HG02970 (cell line): Measurements from ENCODE around the gene ERN1.

Source experiments
- ATAC-seq: cut with Tn5 transposase; IDR thresholded peaks from one replicate; pipeline ENCODE4 v1.9.1; 2021; ENCODE audit warnings: mild to moderate bottlenecking, moderate library complexity, moderate number of reproducible peaks; ENCODE audit not compliant: unreplicated experiment, low FRiP score

Gene ERN1

DNA sequence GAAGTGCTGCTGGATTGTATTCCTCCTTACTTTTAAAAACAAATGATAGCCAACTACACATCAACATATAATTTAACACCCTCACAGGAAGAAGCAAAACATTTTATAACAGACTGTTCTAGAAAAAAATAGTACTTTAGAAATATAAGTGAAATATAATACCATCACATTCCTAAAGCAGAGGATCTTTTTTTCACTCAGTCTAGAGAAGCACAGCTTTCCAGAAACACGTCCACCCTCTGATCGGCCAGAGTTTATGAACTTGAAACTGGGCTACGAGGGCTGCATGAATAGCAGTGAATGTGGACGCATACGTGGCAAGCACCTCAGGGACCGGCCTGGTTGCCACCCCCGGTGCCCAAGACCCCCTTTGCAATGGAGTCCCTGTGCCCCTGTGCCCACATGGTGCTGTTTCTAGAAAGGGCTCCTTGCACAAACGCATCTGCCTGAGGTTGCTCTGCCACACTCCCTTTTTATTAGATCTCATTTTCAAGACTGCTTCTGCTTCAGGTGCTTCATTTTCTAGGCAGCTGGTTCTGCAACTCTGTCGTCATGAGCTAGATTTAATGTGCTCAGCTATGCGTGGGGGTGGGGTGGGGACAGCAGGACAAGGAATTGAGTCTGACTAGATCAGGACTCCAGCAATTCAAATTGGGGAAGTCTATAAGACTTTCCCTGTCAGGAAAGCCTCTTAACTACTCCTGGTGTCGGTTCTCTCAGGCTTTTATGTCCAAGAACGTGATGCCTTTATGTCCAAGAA lies 29.1 kb upstream of the ERN1 start:
- ATAC-seq = no peak

DNA sequence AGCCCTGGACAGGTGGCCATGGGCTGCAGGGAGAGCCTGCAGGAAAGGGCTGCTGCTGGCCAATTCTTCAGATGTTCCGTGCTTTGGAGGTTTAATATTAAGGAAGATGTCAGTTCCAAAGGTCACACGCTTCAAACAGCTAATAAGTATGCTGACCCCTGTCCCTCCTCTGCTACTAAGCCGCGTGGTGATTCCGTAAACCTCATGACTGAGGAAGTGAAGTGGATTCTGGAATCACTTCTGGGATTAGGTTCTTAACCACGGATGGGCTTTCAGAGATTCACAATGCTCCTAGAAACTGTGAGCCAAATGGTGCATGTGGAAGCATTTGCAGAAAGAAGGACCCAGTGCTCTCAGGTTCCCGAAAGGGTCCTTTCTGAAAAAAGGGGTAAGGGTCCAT lies 28.5 kb upstream of the ERN1 start:
- no peak for ATAC-seq

DNA sequence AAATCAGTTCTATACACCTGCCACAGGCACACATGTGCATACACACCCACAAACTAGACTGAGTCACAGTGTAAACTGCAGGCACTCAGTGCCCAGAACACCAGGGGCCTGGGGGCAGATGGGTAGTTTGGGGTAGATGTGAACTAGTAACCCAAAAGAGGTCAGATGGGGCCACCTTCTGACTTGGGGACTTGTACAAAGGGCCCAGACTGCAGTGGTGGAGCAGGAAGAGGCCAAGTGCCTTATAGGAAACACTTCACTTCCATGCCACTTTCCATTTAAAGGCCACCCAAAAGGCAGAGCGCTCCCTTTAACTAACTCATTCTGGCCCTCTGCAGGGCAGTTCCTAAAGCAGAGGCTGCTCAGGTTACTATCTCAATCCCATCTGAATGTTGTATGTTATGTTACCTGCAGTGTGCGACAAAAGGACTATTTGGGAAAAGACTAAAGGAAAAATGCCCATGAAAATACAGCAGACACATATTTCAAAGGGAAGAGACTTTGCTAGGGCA lies 27.8 kb upstream of the ERN1 start:
- ATAC-seq = no peak

DNA sequence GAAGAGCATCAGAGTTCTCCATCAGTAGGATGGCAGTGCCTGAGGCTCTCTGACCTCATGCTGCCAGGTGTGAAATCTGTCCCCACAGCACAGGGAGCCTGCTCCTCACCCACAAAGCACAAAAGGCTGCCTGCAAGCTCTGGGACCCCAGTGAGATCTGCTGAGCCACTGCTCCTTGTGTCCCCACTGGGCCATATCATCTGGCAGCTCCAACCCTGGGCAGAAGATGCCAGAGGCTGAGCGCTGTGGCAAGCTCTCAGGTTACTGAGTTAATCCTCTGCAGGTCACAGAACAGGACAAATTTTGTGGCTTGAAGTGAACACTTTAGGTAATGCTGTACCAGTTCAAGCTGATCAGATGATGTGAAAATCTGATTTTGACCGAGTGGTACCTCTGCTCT lies 26.7 kb upstream of the ERN1 start:
- no peak for ATAC-seq

DNA sequence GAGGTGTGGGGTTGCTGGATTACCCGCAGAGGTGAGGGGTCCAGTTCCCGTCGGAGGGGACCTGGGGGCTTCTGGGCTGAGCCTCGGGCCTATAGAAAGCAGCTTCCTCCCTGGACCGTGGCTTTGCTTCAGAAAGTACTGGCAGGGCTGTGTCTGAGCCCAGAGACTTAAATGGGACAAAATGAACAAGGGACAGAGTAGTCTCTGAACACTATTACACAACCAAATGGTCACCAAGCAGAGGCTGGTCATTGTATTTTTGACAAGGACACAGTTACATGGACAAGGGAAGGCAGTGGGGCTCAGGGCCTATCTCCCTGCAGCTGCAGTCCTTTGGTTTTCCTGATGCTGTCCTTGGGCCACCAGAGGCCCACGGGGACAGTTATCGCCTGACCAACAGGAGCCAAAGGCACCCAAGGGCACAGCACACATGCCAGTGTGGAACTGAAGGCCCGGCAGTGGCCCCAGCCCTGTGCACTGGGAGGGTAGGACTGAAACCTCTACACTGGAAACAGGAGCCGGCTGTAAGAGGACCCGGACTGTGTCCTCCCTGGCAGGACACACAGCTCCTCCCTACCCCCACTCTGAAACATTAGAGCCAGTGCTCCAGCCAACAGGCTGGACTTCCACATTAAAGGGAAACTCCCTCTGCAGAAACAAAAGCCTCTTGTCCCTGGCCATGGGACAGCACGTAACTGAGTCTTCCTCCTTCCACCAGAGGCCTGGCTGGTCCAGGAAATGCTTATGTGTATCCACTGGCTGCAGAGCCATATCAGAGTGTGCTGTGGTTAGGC lies 26.0 kb upstream of the ERN1 start:
- no peak for ATAC-seq

DNA sequence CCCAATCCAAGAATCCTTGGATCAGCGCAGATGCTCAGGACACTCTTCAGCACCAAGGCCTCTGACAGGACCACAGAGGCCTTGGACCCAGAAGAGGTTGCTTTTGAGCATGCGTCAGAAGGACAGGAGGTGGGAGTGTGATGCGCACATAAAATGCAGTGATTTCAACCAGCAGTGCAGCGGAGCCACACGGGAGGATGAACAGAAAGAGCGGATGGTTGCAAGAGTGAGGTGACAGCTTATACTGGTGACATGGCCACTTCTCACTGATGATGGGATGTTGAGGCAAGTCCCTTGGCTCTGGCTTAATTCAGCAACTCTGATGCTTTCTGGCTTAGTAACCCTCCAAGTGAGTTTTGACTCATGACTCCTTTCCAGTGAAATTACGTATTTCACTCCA lies 25.2 kb upstream of the ERN1 start:
- no peak for ATAC-seq

DNA sequence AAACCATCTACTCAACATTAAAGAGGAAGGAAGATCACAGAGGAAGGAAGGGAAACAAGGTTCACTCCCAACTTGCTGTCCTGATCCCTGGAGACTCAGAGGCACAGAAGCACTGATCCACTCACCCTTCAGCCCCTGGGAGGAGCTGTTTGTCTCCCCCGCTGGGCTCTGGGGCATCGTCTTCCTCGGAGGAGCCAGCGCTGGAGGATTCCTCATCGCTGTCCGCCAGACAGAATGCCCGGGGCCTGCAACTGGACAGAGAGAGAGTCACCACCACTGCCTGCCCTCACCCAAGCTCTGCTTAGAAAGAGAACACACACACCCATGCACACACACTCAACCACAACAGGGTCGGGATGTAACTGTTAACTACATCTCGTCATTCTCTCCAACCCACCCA lies 24.8 kb upstream of the ERN1 start:
- ATAC-seq = no peak

DNA sequence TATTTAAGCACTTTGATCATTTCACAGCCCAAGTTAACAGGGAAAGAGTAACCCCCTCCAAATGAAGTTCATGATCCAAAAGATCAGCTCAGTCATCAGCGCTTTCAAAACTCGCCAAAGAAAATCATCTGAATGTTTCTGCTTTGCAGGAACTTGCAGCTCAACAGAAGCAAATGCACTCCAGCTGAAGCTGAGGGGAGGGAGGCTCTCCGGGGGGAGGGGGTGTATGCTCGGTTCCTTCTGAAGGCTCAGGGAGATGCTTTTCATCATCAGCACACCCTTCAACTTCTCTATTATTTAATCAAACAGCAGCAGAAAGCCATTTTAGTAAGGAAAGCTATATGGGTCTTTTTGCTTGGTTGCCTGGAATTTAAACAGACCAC lies 24.4 kb upstream of the ERN1 start:
- ATAC-seq = no peak

DNA sequence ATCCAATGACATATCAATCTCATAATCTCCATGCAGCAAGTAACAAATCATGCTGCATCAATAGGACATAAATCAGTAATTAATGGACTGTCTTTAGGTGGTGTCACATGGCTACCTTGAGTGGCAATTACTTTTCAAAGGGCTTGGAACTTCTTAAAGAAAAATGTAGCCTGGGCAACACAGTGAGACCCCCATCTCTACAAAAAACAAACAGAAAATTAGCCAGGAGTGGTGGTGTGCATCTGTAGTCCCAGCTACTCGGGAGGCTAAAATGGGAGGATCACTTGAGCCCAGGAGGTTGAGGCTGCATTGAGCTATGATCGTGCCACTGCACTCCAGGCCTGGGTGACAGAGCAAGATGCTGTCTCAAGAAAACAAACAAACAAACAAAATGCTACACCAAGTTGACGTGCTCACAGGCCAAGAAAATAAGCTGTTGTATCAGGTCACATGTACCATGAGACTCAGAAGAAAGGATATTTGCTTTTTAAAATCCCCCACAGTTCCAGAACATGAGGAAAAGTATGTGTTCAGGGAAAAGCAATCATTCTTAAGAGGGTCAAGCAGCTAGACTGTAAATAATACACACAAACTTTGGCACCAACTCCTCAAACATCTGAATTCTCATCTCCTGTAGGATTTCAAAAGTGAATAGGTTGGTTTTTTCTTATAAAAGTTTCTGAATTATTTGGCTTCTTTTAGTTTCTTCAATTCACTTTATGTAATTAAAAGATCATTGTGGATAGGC lies 23.8 kb upstream of the ERN1 start:
- no peak for ATAC-seq

DNA sequence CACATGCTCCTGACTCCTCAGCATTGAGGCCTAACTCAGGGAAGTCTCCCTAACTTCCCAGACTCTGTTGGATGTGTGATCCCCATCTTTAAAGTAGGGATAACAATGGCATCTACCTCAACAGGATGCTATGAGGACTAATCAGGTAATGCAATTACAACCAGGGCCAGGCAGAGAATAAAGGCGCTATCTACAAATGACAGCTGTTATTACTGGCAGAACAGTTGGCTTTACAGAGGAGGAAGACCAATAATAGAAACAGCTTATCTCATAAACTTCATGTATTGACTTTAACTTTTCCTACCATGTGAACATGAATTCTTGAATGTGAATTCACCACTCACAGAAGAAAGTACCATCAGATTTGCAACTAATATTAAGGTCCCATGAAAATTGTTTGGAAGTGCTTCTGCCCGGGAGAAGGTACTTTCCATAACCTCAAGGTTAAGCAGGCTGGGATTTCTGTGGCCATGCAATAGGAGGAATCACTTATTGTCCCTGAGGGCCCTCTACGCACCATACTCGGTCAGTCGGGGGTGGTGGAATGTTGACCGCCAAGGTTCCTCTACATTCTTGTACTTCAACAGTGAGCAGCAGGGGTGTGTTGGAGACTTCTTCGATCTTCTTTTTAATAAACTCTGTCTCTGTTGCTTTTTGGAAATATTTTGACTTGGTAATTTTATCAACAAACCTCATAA lies 22.6 kb upstream of the ERN1 start:
- ATAC-seq = no peak

DNA sequence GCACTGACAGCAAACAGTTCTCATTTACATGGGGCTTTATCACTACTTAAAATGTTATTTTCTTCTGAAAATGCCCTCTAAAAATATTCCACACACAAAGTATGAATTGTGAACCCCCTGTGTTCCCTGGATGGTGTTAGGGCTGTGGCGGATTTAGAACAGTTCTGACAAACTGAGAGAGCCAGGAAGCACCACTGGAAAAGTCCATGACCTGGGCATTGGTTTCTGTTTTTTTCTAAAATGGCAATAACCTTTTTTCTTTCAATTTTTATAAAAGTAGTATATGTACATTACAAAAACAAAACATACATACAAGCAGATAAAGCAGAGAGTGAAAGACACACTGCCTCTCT lies 21.0 kb upstream of the ERN1 start:
- ATAC-seq = no peak

DNA sequence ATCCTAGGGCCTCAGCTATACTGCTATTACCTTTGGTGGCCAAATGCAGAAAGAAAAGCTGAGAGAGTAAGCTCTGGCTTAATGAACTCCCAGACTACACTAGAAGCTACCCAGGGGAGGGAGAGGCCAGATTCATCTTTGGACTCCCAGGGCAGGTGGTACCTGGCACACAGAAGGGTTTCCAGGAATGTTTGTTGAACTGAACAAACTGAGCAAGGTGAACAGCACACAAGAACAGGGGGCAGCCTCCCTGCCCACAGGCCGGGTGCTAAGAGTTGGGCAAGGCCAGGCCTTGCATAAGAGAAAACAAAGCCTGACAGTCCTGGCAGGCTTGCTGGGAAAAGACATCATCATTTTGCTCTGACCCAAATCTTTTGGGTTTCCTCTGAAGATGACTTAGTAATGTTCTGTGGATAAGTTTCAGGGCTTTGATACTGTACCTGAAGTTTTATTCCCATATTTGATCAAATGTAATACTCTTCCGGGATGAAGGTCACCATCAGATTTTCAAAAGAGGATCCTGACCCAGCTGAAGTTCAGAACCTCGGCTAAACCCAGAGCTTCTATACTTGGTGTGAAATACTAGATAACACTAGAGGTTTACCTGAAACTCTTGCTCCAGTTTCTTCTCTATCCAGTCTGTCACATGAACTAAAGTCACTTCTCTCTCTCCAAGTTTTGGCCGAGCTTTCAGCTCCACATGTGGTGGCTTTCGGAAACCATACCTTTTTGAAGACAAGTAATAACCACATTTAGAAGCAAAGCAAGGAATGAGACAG lies 20.5 kb upstream of the ERN1 start:
- no peak for ATAC-seq

DNA sequence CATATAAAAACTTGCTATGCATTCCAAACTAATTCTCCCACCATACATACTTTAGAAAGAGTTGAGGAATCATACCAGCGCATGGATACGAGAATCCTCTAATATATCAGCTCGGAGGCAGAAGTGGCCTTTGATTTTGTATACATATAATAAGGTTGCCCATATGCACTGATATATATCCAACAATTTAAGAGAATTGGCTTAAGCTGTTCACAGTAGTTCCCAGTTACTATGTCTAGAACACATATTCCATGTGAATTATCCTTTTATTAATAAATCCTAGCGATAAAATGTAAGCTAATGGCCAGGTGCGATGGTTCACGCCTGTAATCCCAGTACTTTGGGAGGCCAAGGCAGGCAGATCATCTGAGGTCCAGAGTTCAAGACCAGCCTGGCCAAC lies 19.3 kb upstream of the ERN1 start:
- ATAC-seq = no peak

DNA sequence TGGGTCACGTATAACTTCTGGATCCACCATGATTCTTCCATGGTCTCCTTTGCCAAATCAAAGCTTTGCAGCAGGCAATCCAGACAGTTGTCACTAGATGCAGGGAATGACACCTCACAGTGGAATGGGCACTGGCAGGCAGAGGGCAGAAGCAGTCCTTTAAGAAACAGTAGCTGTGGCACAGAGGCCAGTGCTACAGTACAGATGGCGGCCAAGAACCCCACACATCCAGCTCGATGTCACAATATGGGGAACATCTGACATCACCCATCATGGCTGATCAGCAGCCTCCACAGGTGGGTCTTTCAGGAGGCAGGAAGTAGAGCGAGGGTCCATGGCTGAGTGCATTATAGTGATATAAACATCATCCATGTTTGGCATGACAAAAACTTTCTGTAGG lies 18.8 kb upstream of the ERN1 start:
- ATAC-seq = no peak

DNA sequence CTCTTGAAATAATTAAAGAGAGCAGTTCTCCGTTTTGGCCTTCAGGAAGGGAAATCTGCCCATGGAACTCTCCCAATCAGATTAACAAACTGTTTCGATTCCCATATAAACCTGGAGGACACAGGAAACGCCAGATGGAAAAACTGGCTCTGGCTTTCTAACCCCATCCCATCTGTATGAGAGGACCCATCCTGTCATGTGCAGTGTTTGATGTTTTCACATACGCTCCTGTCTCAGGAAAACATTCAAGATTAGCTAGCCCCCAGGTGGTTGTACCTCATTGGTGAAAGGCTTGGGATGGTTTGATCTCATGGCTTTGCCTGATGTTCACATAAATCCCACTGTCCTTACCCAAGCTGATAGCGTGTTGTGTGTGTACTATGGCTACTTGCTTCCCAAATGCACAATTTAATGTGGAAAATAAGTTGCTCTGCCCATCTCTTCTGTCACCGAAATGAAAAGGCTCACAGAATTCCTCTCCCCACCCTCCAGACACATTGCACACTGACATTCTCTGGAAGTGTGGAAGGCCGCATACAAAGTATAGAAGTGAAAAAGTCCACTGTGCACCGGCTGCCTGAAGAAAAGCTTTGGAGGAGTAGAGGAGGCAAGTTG lies 18.2 kb upstream of the ERN1 start:
- no peak for ATAC-seq

DNA sequence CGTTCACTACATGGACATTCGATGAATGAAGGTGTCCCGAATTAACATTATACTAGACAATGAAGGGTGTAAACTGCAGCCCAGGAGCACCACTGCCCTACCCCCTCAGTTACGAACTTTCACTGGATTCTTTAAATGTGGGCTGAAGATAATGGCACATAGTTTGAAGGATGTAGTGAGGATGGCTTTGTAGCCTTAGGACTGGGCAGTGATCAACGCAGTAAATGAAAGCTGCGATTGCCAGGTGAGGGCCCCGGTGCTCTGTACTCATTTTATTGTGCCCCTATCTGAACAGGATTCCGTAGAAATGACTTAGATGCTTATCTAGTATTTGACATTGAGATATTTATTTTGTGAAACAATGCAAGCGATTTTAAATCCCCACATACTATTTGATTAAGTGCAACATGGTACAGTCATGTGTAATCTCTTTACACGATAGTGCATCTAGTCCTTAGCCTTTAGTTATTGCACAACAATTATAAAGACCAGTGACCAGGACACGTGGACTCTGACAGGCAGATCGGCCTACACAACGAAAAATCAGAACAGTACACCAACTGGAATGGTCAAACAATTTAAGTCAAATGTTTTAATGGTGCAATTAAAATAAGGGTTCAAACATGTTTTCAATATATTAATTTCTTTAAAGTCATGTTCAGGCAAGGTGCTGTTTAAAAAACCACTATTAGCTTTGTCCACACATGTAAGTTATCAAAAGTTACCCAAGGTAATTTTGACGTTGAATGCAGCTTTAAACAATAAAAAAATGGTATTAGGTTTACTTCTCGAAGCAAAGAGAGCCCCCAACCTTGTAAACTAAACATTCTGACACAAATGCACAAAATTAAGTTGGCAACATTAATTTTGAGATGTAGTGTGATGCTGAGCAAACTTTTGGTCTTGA lies 17.4 kb upstream of the ERN1 start:
- no peak for ATAC-seq

DNA sequence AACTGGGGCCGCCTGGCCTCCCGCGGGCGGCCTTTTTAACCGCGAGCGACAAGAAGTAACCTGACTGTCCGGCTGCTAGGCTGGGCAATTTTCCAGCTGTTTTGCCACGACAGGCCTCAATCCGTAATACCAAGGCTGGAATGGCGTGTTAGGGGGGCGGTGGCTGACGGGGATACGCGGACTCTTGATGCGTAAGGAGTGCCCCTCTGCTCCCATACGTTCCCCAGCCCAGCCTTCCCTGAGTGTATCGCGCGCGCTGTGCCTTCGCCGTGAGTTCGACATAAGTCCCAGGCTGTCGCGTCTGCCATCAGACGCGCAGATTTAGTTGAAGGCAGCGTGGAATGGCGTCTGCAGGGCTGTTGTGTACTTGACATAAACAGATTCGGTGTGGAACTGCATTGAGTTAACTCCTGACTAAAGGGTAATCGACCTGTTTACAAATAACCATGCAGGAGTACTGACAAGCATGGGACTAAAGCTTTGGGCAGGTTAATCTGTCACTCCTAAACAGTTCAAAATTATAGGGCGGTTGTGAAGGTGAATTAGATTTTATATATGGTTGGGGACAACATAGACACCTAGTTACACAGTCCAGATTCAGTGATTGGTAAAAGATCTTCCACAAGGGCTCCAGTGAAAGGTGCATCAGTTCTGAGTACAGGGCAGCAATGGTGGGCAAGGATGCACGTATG lies 16.6 kb upstream of the ERN1 start:
- ATAC-seq = no peak
